ENCODE data around the gene EFCAB6. TPM values are rescaled to one million over a fixed set of nuclear protein-coding genes. Genes with fewer than 3 reads are reported as not detected.

The EFCAB6 gene
- total and polyA plus RNA-seq, 2 of the 4 experiments (the other 2 are of a cell fraction): 0.44 to 1.1 TPM

DNA sequence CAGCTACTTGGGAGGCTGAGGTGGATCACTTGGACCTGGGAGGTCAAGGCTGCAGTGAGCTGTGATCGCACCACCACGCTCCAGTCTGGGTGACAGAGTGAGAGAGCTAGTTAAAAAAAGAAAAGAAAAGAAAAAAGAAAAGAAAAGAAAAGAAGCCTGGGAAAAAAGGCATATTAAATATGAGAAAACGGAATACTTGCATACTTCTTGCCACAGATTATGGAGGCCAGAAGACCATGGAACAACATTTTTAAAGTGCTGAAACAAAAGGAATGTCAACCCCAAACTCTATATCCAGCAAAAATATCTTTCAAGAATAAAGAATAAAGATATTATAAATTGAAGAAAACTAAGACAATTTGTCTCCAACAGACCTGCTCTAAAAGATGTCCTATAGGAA lies 191.9 kb downstream of the EFCAB6 start:
- Histone ChIP-seq H3K9me1 (ENCODE audit: insufficient read depth, low read length) (no peaks in the 10 kb centered on the region), H4K8ac (ENCODE audit: low read depth in 2 of 2, low read length in 2 of 2) (no peak overlapping the region), H3K56ac (ENCODE audit: extremely low read depth, insufficient read depth, low read length) (no peak overlapping the region), H4K5ac (ENCODE audit: low read depth, low read length) (no peak overlapping the region), H2BK15ac (ENCODE audit: low read depth, low read length) (no peak overlapping the region), H3K23ac (ENCODE audit: low read depth, low read length) (no peak overlapping the region), H3K9ac (ENCODE audit: low read depth, low read length) (no peak overlapping the region), H2BK120ac (ENCODE audit: low read depth, low read length) (no peak overlapping the region), H2BK5ac (ENCODE audit: low read depth, low read length, poor library complexity, severe bottlenecking) (no peak overlapping the region), H3K18ac (ENCODE audit: low read depth, low read length) (no peak overlapping the region), H2AFZ (replicated peaks; ENCODE audit: low read length, poor library complexity) (no peak overlapping the region), H3K9me3 (ENCODE audit: control insufficient read depth, insufficient read depth, low read length) (no peaks in the 10 kb centered on the region), H3K27me3 (ENCODE audit: control insufficient read depth, insufficient read depth, low read length) (no peaks in the 10 kb centered on the region; the same call in 1 of the 2 replicates), H3K27ac (ENCODE audit: insufficient read depth, low read length) (no peak overlapping the region), H3K4ac (ENCODE audit: low read depth, low read length) (no peak overlapping the region), H3K4me3 (ENCODE audit: insufficient read depth, low read depth, low read length) (no peak overlapping the region), H3K36me3 (ENCODE audit: control insufficient read depth, insufficient read depth, low read length) (no peaks in the 10 kb centered on the region), H2AK5ac (ENCODE audit: low read depth, low read length) (no peak overlapping the region), H3K4me2 (ENCODE audit: low read depth, low read length) (no peak overlapping the region), H3K14ac (replicated peaks; ENCODE audit: low read depth, low read length) (no peak overlapping the region), H3K79me1 (ENCODE audit: low read depth in 1 of 2, low read length in 2 of 2) (no peaks in the 10 kb centered on the region), H4K20me1 (ENCODE audit: insufficient read depth, low read length) (no peaks in the 10 kb centered on the region), H4K91ac (ENCODE audit: insufficient read depth, low read depth, low read length) (no peak overlapping the region), H2AK9ac (replicated peaks; ENCODE audit: low read depth, low read length, poor library complexity) (no peak overlapping the region), H3K4me1 (ENCODE audit: control insufficient read depth, insufficient read depth, low read length) (no peaks in the 10 kb centered on the region), H2BK20ac (ENCODE audit: low read depth, low read length) (no peak overlapping the region)
- BruUV-seq (replicated peaks): no TSS peak
- in situ Hi-C loops (cut with MboI; ENCODE audit: low sequenced_read_pairs): no loop called here
- ChIA-PET POLR2A (ENCODE audit: unreplicated experiment) (no interaction called here), CTCF (interaction anchor here (1.4 kb wide), 1 partner anchor 9 kb away, joined by 3 read pairs; no protein-coding TSS in a partner anchor)
- intact Hi-C loops (cut with micrococcal nuclease): no loop called here
- dilution Hi-C loops (cut with HindIII; ENCODE audit: low sequenced_read_pairs, unreplicated experiment): no loop called here
- 61% methylated on average over 2 of the region's 3 CpGs; no CpG with 5 or more reads in 1 of the 2 experiments for WGBS, 2 experiments (ENCODE audit: extremely low coverage in 2 of 2, insufficient read length in 1 of 2)
- no peak for TF ChIP-seq RCOR1 (IDR thresholded peaks at IDR 0.05; ENCODE audit: insufficient replicate concordance, low read length)
- no peak for TF ChIP-seq RAD21 (IDR thresholded peaks at IDR 0.05; ENCODE audit: low read length)
- TF ChIP-seq MAFK (IDR thresholded peaks at IDR 0.05; ENCODE audit: low read depth, low read length): no peak
- no peak for TF ChIP-seq NFE2L2 (IDR thresholded peaks at IDR 0.05; ENCODE audit: low read depth, low read length)
- TF ChIP-seq, protein P1, sequence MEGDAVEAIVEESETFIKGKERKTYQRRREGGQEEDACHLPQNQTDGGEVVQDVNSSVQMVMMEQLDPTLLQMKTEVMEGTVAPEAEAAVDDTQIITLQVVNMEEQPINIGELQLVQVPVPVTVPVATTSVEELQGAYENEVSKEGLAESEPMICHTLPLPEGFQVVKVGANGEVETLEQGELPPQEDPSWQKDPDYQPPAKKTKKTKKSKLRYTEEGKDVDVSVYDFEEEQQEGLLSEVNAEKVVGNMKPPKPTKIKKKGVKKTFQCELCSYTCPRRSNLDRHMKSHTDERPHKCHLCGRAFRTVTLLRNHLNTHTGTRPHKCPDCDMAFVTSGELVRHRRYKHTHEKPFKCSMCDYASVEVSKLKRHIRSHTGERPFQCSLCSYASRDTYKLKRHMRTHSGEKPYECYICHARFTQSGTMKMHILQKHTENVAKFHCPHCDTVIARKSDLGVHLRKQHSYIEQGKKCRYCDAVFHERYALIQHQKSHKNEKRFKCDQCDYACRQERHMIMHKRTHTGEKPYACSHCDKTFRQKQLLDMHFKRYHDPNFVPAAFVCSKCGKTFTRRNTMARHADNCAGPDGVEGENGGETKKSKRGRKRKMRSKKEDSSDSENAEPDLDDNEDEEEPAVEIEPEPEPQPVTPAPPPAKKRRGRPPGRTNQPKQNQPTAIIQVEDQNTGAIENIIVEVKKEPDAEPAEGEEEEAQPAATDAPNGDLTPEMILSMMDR (conservative IDR thresholded peaks at IDR 0.05; ENCODE audit: low read depth, low read length): no peak
- TF ChIP-seq CEBPB (IDR thresholded peaks at IDR 0.05; ENCODE audit: low read depth, low read length): no peak
- TF ChIP-seq POLR2A (IDR thresholded peaks at IDR 0.05; ENCODE audit: low read depth, low read length): no peak
- no peak for TF ChIP-seq CHD1 (IDR thresholded peaks at IDR 0.05; ENCODE audit: low read depth, low read length)
- TF ChIP-seq MXI1 (IDR thresholded peaks at IDR 0.05; ENCODE audit: borderline replicate concordance, low read depth, low read length): no peak
- no peak for TF ChIP-seq SMC3 (IDR thresholded peaks at IDR 0.05; ENCODE audit: low read depth, low read length)
- no peak for TF ChIP-seq RFX5 (IDR thresholded peaks at IDR 0.05; ENCODE audit: low read depth, low read length)
- no peak for TF ChIP-seq FOS (IDR thresholded peaks at IDR 0.05; ENCODE audit: low read depth, low read length)
- no peak for TF ChIP-seq MAZ (IDR thresholded peaks at IDR 0.05; ENCODE audit: borderline replicate concordance, low read depth, low read length)
- no peak for TF ChIP-seq BHLHE40 (IDR thresholded peaks at IDR 0.05; ENCODE audit: low read depth, low read length)
- TF ChIP-seq, protein P2, sequence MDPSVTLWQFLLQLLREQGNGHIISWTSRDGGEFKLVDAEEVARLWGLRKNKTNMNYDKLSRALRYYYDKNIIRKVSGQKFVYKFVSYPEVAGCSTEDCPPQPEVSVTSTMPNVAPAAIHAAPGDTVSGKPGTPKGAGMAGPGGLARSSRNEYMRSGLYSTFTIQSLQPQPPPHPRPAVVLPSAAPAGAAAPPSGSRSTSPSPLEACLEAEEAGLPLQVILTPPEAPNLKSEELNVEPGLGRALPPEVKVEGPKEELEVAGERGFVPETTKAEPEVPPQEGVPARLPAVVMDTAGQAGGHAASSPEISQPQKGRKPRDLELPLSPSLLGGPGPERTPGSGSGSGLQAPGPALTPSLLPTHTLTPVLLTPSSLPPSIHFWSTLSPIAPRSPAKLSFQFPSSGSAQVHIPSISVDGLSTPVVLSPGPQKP (IDR thresholded peaks at IDR 0.05; ENCODE audit: borderline replicate concordance, low read depth, low read length): no peak
- TF ChIP-seq, protein P3, sequence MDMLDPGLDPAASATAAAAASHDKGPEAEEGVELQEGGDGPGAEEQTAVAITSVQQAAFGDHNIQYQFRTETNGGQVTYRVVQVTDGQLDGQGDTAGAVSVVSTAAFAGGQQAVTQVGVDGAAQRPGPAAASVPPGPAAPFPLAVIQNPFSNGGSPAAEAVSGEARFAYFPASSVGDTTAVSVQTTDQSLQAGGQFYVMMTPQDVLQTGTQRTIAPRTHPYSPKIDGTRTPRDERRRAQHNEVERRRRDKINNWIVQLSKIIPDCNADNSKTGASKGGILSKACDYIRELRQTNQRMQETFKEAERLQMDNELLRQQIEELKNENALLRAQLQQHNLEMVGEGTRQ (IDR thresholded peaks at IDR 0.05; ENCODE audit: low read depth, low read length): no peak
- ATAC-seq (ENCODE audit: low read depth) (no peak), DNase-seq (no peak)
